ENCODE data around the gene NAPA. TPM values are rescaled to one million over a fixed set of nuclear protein-coding genes. Genes with fewer than 3 reads are reported as not detected.

NAPA gene
- total RNA-seq, 1 donor from 2014 or later: 102 TPM

DNA sequence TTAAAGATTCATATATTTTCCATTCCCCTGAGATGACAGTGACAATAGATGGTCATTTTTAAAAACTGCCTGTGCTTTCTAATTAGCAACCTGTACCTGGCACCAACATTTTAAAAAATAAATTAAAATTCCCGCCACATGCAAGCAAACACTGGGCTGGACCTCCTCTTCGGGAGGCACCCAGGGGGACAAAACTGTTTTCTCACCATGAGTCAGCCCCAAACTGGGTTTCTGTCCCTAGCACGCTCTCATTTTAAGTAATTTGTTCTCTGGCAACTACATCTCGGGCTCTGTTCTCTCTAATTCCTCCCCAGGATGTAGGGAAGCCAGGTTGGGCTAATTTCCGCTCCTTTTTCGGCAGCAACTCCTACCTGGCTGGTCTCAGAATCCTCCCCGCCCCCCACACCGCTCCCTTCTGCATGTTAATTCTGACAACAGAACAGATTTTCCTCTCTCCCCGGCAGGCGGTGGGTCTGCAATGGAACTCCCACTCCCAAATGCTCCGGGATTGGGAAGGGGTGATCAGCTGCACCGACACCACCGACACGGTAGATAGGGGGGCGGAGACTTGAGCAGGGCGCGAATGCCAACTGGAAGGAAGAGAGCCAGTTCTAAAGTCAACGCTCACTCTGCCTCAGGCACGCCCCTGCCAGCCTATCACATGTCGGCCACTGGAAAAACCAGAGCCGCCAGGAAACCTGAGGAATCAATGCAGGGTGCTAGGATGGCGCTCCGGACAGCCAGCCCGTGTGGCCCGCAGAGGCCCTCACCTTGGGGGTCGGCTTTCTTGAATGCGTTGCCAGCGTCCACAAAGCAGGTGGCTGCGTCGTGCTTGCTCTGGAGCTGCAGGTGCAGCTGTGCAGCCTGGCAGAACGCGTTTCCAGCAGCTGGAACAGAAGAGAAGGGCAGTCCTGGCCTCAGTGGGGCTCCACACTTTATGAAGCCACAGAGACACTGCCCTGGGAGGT lies 14.7 kb downstream of the NAPA start:
- intact Hi-C loops (cut with DNase I): no loop called here
- H3K4me3 ChIP-seq: no peak overlapping the region
- no peaks in the 10 kb centered on the region for H3K4me1 ChIP-seq
- H3K36me3 ChIP-seq: peaks cover 58 to 82% of the 10 kb centered on the region in 2 donors
- H3K9me3 ChIP-seq: no peaks in the 10 kb centered on the region
- H3K27me3 ChIP-seq: no peaks in the 10 kb centered on the region
- no peak overlapping the region for H3K27ac ChIP-seq
- DNase-seq (ENCODE audit: low spot score in 2 of 2): no peak
- TF ChIP-seq, protein P1, sequence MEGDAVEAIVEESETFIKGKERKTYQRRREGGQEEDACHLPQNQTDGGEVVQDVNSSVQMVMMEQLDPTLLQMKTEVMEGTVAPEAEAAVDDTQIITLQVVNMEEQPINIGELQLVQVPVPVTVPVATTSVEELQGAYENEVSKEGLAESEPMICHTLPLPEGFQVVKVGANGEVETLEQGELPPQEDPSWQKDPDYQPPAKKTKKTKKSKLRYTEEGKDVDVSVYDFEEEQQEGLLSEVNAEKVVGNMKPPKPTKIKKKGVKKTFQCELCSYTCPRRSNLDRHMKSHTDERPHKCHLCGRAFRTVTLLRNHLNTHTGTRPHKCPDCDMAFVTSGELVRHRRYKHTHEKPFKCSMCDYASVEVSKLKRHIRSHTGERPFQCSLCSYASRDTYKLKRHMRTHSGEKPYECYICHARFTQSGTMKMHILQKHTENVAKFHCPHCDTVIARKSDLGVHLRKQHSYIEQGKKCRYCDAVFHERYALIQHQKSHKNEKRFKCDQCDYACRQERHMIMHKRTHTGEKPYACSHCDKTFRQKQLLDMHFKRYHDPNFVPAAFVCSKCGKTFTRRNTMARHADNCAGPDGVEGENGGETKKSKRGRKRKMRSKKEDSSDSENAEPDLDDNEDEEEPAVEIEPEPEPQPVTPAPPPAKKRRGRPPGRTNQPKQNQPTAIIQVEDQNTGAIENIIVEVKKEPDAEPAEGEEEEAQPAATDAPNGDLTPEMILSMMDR (IDR thresholded peaks at IDR 0.05): no peak

GRCh38 chr19:47499371-47499770 lies 15.5 kb downstream of the NAPA start:
- Histone ChIP-seq H3K36me3 (peaks cover 58 to 86% of the 10 kb centered on the region in 2 donors), H3K9me3 (no peaks in the 10 kb centered on the region), H3K4me3 (no peak overlapping the region), H3K27ac (no peak overlapping the region), H3K27me3 (no peaks in the 10 kb centered on the region), H3K4me1 (no peaks in the 10 kb centered on the region)
- intact Hi-C loops (cut with DNase I): no loop called here
- no peak for DNase-seq (ENCODE audit: low spot score in 2 of 2)
- TF ChIP-seq, protein P1 (IDR thresholded peaks at IDR 0.05): no peak

DNA sequence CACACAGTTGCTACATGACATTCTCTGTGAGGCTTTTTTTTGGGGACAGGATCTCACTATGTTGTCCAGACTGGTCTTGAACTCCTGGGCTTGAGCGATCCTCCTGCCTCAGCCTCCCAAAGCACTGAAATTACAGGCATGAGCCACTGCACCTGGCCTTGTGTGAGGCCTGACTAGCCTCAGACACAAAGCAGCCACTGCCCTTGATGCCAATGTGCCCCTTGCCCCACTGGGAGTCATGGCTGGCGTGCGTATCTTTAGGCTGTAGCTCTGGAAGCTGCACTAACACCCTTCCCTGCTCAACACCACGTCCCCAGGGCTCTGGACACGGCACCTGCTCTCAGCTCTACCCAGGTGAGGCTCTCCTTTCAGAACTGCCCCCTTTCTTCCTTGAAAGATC lies 16.3 kb downstream of the NAPA start:
- no peaks in the 10 kb centered on the region for H3K27me3 ChIP-seq
- intact Hi-C loops (cut with DNase I): no loop called here
- no peaks in the 10 kb centered on the region for H3K9me3 ChIP-seq
- TF ChIP-seq, protein P1 (IDR thresholded peaks at IDR 0.05): no peak
- DNase-seq (ENCODE audit: low spot score in 2 of 2): no peak
- peaks cover 52 to 80% of the 10 kb centered on the region in 2 donors for H3K36me3 ChIP-seq
- no peaks in the 10 kb centered on the region for H3K4me1 ChIP-seq
- no peak overlapping the region for H3K4me3 ChIP-seq
- no peak overlapping the region for H3K27ac ChIP-seq

GRCh38 chr19:47497821-47498520 lies 16.9 kb downstream of the NAPA start:
- TF ChIP-seq, protein P1 (IDR thresholded peaks at IDR 0.05): no peak
- Histone ChIP-seq H3K4me3 (no peak overlapping the region), H3K9me3 (no peaks in the 10 kb centered on the region), H3K27me3 (no peaks in the 10 kb centered on the region), H3K27ac (no peak overlapping the region), H3K4me1 (no peaks in the 10 kb centered on the region), H3K36me3 (peaks cover 50 to 77% of the 10 kb centered on the region in 2 donors)
- intact Hi-C loops (cut with DNase I): no loop called here
- DNase-seq (ENCODE audit: low spot score in 2 of 2): no peak

GRCh38 chr19:47497050-47497766 lies 17.7 kb downstream of the NAPA start:
- H3K36me3 ChIP-seq: peaks cover 50 to 77% of the 10 kb centered on the region in 2 donors
- TF ChIP-seq, protein P1 (IDR thresholded peaks at IDR 0.05): no peak
- H3K9me3 ChIP-seq: no peaks in the 10 kb centered on the region
- H3K27ac ChIP-seq: no peak overlapping the region
- no peak overlapping the region for H3K4me3 ChIP-seq
- no peaks in the 10 kb centered on the region for H3K27me3 ChIP-seq
- intact Hi-C loops (cut with DNase I): no loop called here
- H3K4me1 ChIP-seq: no peaks in the 10 kb centered on the region
- DNase-seq (ENCODE audit: low spot score in 2 of 2): no peak
